HG03571 (cell line): ENCODE measurements around the gene HMX3.
"Not testable (repeated sequence)": the region's sequence is repeated elsewhere in the genome, so short reads cannot be mapped to it uniquely, and the experiment has no call there.

Source experiments
- ATAC-seq: cut with Tn5 transposase; IDR thresholded peaks from one replicate; pipeline ENCODE4 v1.9.1; 2021; ENCODE audit not compliant: unreplicated experiment

HMX3 gene

DNA sequence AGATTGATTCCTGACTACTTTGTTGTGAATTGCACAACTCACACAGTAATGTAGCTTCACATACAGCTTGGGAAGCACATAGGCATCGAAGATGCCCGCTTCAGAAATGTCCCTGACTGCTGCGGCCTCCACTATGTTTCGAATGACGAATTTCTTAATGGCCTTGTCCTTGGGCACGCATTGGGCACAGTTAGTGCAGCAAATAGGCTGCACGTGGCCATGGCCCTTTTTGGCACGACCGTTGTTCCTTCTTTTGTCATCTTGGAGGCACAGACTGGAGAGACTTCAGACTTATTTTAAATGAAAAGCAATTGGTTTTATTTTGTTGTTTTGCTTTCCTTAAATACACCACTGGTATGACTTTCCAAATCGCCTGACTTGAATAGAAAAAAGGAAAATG is 35.8 kb downstream of the HMX3 start:
- ATAC-seq = not testable (repeated sequence)

DNA sequence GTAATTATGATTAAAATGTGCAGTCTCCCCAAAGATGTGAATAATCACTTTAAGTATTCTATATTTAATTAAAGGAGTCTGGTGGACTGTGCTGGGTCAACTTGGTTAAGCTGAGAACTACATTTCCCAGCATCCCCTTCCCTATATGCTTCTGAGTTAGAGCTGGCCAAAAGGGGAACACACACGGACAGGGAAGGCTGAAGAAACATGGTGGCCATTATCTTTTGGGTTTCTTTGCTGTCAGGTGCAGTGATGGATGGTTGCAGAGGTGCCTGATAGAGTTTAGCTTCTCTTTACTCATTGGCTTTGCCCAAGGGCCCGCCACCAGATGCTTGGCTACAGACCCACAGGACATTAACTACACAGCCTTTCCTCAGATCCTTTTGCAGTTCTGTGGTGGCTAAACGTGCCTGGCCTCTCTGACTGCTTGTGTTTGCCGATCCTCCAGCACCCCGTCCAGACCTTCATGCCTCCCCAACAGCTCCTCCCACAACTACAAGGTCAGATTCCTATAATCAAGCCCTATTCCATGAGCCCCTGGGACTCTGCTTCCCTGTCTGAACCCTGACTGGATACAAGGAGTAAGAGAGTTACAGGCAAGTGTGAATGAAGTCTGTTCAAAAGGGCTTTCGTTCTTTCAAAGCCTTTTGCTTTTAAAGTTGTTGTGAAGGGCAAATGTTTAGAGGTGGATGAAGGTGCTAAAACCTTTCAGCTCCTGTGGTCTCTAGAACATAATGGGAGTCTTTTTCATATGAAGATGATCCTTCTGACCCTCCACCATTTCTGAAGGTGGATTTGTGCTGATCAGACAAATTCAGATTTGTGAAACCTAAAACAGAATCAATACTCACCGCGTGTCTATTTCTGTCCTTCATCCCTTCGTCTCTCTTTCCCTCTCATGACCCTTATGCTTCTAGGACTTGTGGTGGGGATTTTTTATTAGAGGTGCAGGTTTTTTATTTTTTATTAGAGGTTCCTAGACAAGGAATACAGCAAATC is 39.9 kb downstream of the HMX3 start:
- no peak for ATAC-seq

DNA sequence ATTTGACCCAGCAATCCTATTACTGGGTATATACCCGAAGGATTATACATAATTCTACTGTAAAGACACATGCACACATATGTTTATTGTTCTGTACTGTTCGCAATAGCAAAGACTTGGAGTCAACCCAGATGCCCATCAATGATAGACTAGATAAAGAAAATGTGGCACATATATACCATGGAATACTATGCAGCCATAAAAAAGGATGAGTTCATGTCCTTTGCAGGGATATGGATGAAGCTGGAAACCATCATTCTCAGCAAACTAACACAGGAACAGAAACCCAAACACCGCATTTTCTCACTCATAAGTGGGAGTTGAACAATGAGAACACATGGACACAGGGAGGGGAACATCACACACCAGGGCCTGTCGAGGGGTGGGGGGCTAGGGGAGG is 42.6 kb downstream of the HMX3 start:
- ATAC-seq = not testable (repeated sequence)

DNA sequence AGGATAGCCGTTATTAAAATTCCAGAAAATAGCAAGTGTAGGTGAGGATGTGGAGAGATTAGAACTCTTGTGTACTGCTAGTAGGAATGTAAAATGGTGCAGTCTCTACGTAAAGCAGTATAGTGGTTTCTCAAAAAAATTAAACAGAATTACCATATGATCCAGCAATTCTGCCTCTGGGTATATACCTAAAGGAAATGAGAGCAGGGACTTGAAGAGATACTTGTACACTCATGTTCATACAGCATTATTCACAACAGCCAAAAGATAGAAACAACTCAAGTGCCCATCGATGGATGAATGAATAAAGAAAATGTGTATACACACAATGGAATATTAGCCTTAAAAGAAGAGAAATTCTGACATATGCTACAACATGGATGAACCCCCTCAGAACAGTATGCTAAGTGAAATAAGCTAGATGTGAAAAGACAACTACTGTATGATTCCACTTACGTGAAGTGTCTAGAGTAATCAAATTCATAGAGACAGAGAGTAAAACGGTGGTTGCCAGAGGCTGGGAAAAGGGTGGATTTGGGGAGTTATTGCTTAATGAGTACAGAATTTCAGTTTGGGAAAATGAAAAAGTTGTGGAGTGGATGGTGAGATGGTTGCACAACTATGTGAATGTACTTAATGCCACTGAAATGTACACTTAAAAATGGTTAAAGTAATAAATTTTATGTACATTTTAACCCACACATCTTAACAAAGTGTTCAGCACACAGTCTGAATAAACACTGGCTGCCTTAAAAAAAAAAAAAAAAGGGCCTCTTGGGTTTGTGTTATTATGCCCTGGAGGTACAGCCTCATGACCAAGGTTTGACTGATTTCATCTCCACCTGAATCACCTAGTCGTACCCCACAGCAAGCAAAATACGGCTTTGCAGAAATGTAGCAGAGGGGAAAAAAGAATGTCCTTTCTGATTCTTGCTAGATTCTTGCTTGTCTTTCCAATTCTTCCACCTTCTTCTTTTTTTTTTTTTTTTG is 44.6 kb downstream of the HMX3 start:
- ATAC-seq = no peak

DNA sequence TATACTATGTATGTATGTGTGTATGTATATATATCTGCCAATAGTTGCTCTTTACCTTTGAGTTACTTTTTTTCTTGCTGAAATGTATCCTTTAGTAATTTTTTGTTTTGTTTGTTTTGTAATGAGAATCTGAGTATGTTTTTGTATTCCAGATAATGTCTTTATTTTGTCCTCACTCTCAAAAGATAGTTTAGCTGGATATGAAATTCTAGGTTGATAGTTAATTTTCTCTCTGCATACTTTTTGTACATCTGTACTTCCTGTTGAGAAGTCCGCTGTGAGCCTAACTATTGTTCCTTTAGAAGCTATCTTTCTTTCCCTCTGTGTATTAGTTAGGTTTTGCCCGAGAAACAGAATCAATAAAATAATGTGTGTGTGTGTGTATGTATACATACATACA is 48.0 kb downstream of the HMX3 start:
- no peak for ATAC-seq

DNA sequence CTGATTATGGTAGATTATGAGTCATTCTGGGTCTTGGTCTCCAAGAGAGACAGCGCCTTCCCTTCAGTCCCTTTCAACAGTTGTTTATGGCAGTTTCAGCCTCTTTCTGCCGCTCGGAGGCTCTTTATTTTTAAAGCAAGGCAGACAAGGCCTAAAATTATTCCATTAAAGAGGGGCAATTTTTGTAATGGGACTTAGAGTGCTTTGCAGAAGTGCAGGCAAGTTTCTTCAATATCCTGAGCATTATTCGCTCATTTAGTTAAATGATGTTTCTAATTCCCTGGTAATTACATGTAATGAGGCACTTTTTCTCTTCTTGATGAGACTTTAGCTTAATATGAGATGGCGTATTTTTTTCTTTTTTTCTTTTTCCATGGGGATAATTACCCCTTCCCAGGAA is 52.0 kb downstream of the HMX3 start:
- no peak for ATAC-seq
